Rectal smooth muscle tissue (tissue), 1 donor: Measurements from ENCODE around the gene COL4A4.

ENCODE experiments used
- H3K27ac ChIP-seq: one replicate; pipeline ENCODE4 v1.7.0; 2013; ENCODE audit warnings: low read depth, low read length, inconsistent platforms
- H3K27me3 ChIP-seq: one replicate; pipeline ENCODE4 v1.7.0; 2013; ENCODE audit warnings: low read length; ENCODE audit not compliant: control insufficient read depth, insufficient read depth
- H3K36me3 ChIP-seq: one replicate; pipeline ENCODE4 v1.7.0; 2013; ENCODE audit warnings: low read length; ENCODE audit not compliant: control insufficient read depth, insufficient read depth
- H3K4me1 ChIP-seq: one replicate; pipeline ENCODE4 v1.7.0; 2013; ENCODE audit warnings: low read length; ENCODE audit not compliant: control insufficient read depth, insufficient read depth
- H3K4me3 ChIP-seq: one replicate; pipeline ENCODE4 v1.7.0; 2013; ENCODE audit warnings: low read length
- H3K9ac ChIP-seq: one replicate; pipeline ENCODE4 v1.7.0; 2013; ENCODE audit warnings: low read length

Gene COL4A4

GRCh38 chr2:227035711-227036367 is 128.2 kb downstream of the COL4A4 start:
- H3K36me3 ChIP-seq = no peaks in the 10 kb centered on the region
- H3K27me3 ChIP-seq = no peaks in the 10 kb centered on the region
- no peak overlapping the region for H3K4me3 ChIP-seq
- no peak overlapping the region for H3K9ac ChIP-seq
- peaks cover 8% of the 10 kb centered on the region for H3K4me1 ChIP-seq
- H3K27ac ChIP-seq = no peak overlapping the region

- Histone ChIP-seq H3K4me3 (no peak overlapping the region), H3K36me3 (no peaks in the 10 kb centered on the region), H3K27me3 (no peaks in the 10 kb centered on the region), H3K9ac (no peak overlapping the region), H3K27ac (peak overlapping the region; percentile 66), H3K4me1 (peaks cover 8% of the 10 kb centered on the region)
Observed at GRCh38 chr2:227033471-227034148, 130.4 kb downstream of the COL4A4 start.

GRCh38 chr2:227031379-227031778 is 132.6 kb downstream of the COL4A4 start:
- peaks cover 8% of the 10 kb centered on the region for H3K4me1 ChIP-seq
- H3K27ac ChIP-seq = no peak overlapping the region
- no peak overlapping the region for H3K9ac ChIP-seq

DNA sequence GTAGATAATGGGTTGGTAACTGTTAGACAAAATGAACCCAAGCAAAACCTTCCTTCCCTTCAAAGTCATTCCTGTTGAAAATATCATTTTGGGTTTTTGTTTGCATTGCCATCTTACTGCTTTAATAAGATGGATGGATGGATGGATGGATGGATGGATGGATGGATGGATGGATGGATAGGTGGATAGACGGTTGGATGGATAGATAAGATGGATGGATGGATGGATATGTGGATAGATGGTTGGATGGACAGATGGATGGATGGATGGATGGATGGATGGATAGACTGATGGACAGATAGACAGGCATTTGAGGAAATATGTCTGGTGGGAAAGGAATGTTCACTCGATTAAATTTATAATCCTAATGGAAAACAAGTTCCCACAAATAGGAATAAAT is 133.2 kb downstream of the COL4A4 start:
- no peak overlapping the region for H3K4me3 ChIP-seq
- H3K27ac ChIP-seq = no peak overlapping the region
- H3K9ac ChIP-seq = no peak overlapping the region
- no peaks in the 10 kb centered on the region for H3K27me3 ChIP-seq
- peaks cover 8% of the 10 kb centered on the region for H3K4me1 ChIP-seq
- no peaks in the 10 kb centered on the region for H3K36me3 ChIP-seq

More at GRCh38 chr2:227031379-227031778, 132.6 kb downstream of the COL4A4 start:
- no peaks in the 10 kb centered on the region for H3K36me3 ChIP-seq
- no peaks in the 10 kb centered on the region for H3K27me3 ChIP-seq
- no peak overlapping the region for H3K4me3 ChIP-seq

GRCh38 chr2:227029426-227030105 is 134.4 kb downstream of the COL4A4 start:
- H3K36me3 ChIP-seq = no peaks in the 10 kb centered on the region
- no peak overlapping the region for H3K9ac ChIP-seq

DNA sequence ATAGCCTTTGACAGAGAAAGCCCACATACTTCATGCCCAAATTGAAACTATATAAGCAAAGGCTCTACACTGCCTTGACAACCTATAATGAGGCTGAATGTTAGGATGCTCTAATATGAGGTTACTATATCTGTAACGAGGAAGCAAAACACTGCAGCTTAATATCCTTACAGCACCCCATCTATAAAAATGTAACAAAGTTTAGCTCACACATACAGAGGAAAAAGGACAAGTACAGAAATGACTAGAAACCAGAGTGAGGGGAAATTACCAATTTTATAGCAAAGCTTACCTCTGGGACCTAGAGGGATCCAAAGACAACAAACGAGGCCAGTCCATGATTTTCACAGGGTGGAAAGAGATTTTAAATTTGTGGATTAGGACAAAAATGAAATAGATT is 138.5 kb downstream of the COL4A4 start:
- Histone ChIP-seq H3K4me3 (no peak overlapping the region), H3K4me1 (no peaks in the 10 kb centered on the region), H3K9ac (no peak overlapping the region), H3K27ac (no peak overlapping the region), H3K27me3 (no peaks in the 10 kb centered on the region), H3K36me3 (no peaks in the 10 kb centered on the region)

More at GRCh38 chr2:227029426-227030105, 134.4 kb downstream of the COL4A4 start:
- Histone ChIP-seq H3K27me3 (no peaks in the 10 kb centered on the region), H3K27ac (no peak overlapping the region), H3K4me3 (no peak overlapping the region), H3K4me1 (peaks cover 8% of the 10 kb centered on the region)

- no peaks in the 10 kb centered on the region for H3K27me3 ChIP-seq
Observed at GRCh38 chr2:227022608-227023007, 141.4 kb downstream of the COL4A4 start.

GRCh38 chr2:227020416-227020815 is 143.6 kb downstream of the COL4A4 start:
- no peak overlapping the region for H3K4me3 ChIP-seq
- no peaks in the 10 kb centered on the region for H3K36me3 ChIP-seq
- no peak overlapping the region for H3K27ac ChIP-seq
- H3K9ac ChIP-seq = no peak overlapping the region
- no peaks in the 10 kb centered on the region for H3K27me3 ChIP-seq
- no peaks in the 10 kb centered on the region for H3K4me1 ChIP-seq

More at GRCh38 chr2:227022608-227023007, 141.4 kb downstream of the COL4A4 start:
- Histone ChIP-seq H3K36me3 (no peaks in the 10 kb centered on the region), H3K9ac (no peak overlapping the region), H3K4me3 (no peak overlapping the region), H3K27ac (no peak overlapping the region), H3K4me1 (no peaks in the 10 kb centered on the region)

- Histone ChIP-seq H3K27ac (no peak overlapping the region), H3K4me3 (no peak overlapping the region), H3K36me3 (no peaks in the 10 kb centered on the region), H3K27me3 (no peaks in the 10 kb centered on the region), H3K9ac (no peak overlapping the region), H3K4me1 (no peaks in the 10 kb centered on the region)
Observed at GRCh38 chr2:227016894-227017293, 147.1 kb downstream of the COL4A4 start.

GRCh38 chr2:227013881-227014280 is 150.1 kb downstream of the COL4A4 start:
- H3K9ac ChIP-seq = no peak overlapping the region
- no peak overlapping the region for H3K4me3 ChIP-seq
- no peaks in the 10 kb centered on the region for H3K27me3 ChIP-seq
- H3K36me3 ChIP-seq = no peaks in the 10 kb centered on the region
- H3K27ac ChIP-seq = no peak overlapping the region
- H3K4me1 ChIP-seq = no peaks in the 10 kb centered on the region

GRCh38 chr2:227013330-227013729 is 150.7 kb downstream of the COL4A4 start:
- Histone ChIP-seq H3K27ac (no peak overlapping the region), H3K9ac (no peak overlapping the region), H3K36me3 (no peaks in the 10 kb centered on the region), H3K4me3 (no peak overlapping the region), H3K27me3 (no peaks in the 10 kb centered on the region), H3K4me1 (no peaks in the 10 kb centered on the region)

DNA sequence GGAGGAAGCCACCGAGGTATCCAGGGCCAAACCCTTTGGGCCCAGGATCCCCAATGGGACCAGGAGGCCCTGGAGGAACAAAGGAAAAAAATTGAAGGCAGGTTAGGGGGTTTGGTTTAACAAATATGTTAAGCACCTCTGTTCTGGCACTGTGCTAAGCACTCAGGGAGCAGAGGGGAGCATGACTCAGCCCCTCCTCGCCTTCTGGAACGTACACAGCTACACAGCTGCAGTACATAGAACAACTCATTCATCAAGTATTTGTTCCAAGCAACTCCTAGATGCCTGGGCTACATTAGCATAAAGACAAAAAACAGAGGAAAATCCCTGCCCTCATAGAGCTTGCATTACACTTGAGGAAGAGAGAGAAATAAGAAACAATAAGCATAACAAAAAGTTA is 153.6 kb downstream of the COL4A4 start:
- Histone ChIP-seq H3K27me3 (no peaks in the 10 kb centered on the region), H3K9ac (no peak overlapping the region), H3K4me3 (no peak overlapping the region), H3K4me1 (no peaks in the 10 kb centered on the region), H3K36me3 (no peaks in the 10 kb centered on the region), H3K27ac (no peak overlapping the region)
